Measurements from ENCODE around the gene MRTFA.

DNA sequence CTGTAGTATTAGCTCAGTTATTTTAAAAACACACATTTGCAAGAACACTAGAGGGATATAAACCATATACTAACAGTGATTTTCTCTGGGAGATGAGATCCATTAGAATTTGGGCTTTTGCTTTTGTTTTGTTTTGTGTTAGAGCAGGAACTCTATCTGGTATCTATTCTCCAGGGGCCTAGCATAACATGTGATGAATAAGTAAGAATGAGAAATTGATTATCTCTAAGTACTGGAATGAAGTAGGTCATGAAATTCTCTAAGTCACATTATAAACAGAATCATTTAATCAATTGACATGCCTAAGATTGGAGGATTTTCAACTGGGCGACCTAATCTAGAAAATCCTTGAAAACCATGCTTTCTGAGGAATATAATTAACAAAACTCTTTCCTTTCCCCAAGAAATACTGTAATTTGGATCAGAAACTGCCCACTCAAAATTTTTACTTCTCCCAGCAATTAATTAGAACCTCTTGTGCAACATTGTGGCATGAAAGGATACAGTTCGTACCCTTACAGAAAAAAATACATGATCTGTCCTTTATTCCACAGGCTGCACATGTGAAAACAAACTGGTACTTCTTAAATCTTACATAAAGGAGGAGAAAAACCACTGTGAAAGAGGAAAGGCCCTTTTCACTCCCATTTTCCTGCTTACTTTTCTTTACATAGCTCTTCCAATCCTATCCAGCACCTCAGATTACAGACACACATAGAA lies 93.5 kb downstream of the MRTFA start:
- TF ChIP-seq POLR2A (IDR thresholded peaks at IDR 0.05): no peak
- TF ChIP-seq, protein P1, sequence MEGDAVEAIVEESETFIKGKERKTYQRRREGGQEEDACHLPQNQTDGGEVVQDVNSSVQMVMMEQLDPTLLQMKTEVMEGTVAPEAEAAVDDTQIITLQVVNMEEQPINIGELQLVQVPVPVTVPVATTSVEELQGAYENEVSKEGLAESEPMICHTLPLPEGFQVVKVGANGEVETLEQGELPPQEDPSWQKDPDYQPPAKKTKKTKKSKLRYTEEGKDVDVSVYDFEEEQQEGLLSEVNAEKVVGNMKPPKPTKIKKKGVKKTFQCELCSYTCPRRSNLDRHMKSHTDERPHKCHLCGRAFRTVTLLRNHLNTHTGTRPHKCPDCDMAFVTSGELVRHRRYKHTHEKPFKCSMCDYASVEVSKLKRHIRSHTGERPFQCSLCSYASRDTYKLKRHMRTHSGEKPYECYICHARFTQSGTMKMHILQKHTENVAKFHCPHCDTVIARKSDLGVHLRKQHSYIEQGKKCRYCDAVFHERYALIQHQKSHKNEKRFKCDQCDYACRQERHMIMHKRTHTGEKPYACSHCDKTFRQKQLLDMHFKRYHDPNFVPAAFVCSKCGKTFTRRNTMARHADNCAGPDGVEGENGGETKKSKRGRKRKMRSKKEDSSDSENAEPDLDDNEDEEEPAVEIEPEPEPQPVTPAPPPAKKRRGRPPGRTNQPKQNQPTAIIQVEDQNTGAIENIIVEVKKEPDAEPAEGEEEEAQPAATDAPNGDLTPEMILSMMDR (IDR thresholded peaks at IDR 0.05): no peak

Measured in esophagus squamous epithelium (tissue), 4 donors.